Stimulated activated CD8-positive, alpha-beta memory T cell treated with anti-CD3 and anti-CD28 coated beads, Interleukin-4, amount 100 ng/mL, for 4 hours (primary cell): ENCODE data around the gene TLE4.

Source experiments
- DNase-seq, 2 donors: peaks; one replicate each; pipeline ENCODE4 v3.0.0-alpha.2; 2020; ENCODE audit warnings: low read depth in 2 of 2, low spot score in 1 of 2

Gene TLE4

GRCh38 chr9:79684711-79685575 is 113.2 kb downstream of the TLE4 start:
- DNase-seq = no peak

- no peak for DNase-seq
Observed at GRCh38 chr9:79685577-79685976, 113.8 kb downstream of the TLE4 start.

GRCh38 chr9:79686381-79687130 is 114.8 kb downstream of the TLE4 start:
- no peak for DNase-seq

- no peak for DNase-seq
Observed at GRCh38 chr9:79687131-79687447, 115.3 kb downstream of the TLE4 start.

- no peak for DNase-seq
Observed at GRCh38 chr9:79688363-79688762, 116.6 kb downstream of the TLE4 start.

GRCh38 chr9:79689576-79689975 is 117.8 kb downstream of the TLE4 start:
- DNase-seq = no peak

- DNase-seq = no peak
Observed at GRCh38 chr9:79691496-79691895, 119.7 kb downstream of the TLE4 start.

GRCh38 chr9:79692857-79693571 is 121.2 kb downstream of the TLE4 start:
- DNase-seq = no peak

- no peak for DNase-seq
Observed at GRCh38 chr9:79693750-79694149, 122.0 kb downstream of the TLE4 start.

- no peak for DNase-seq
Observed at GRCh38 chr9:79694208-79694607, 122.4 kb downstream of the TLE4 start.

GRCh38 chr9:79694676-79695400 is 123.1 kb downstream of the TLE4 start:
- DNase-seq = no peak

GRCh38 chr9:79695531-79696175 is 123.9 kb downstream of the TLE4 start:
- DNase-seq = peak in 1 of 2 donors; percentile 21

- no peak for DNase-seq
Observed at GRCh38 chr9:79698967-79699366, 127.2 kb downstream of the TLE4 start.

- no peak for DNase-seq
Observed at GRCh38 chr9:79699479-79699878, 127.7 kb downstream of the TLE4 start.

- DNase-seq = no peak
Observed at GRCh38 chr9:79700607-79701360, 129.0 kb downstream of the TLE4 start.

- no peak for DNase-seq
Observed at GRCh38 chr9:79701651-79702050, 129.9 kb downstream of the TLE4 start.

- no peak for DNase-seq
Observed at GRCh38 chr9:79705704-79706103, 133.9 kb downstream of the TLE4 start.

- no peak for DNase-seq
Observed at GRCh38 chr9:79706512-79706911, 134.7 kb downstream of the TLE4 start.

- DNase-seq = no peak
Observed at GRCh38 chr9:79707589-79707988, 135.8 kb downstream of the TLE4 start.

- no peak for DNase-seq
Observed at GRCh38 chr9:79708541-79708940, 136.8 kb downstream of the TLE4 start.
